Activated CD8-positive, alpha-beta T cell treated with anti-CD3 and anti-CD28 coated beads, Interleukin-2, amount 10 ng/mL, durations not matched to agents 7 days and 5 days (primary cell): ENCODE results near the gene RASSF3. TPM values are rescaled to one million over a fixed set of nuclear protein-coding genes. Genes with fewer than 3 reads are reported as not detected.
A peak's percentile ranks its signal among the peaks of the same experiment; 100 is the strongest.

ENCODE experiments used
- ATAC-seq: fragments of 150-1000 bp; cut with Tn5 transposase; one replicate; pipeline ENCODE4 v1.10.0; 2021; ENCODE audit warnings: moderate library complexity
- CTCF ChIA-PET: fragments of 350-600 bp; sonication (Branson Sonifier 250); formaldehyde crosslinking; loops from one replicate; lab custom pipeline; 2021; ENCODE audit warnings: antibody characterized with exemption; lab: Charles Lee
- POLR2A ChIA-PET: fragments of 350-600 bp; sonication (Branson Sonifier 250); formaldehyde crosslinking; loops from one replicate; lab custom pipeline; 2021; ENCODE audit warnings: antibody characterized with exemption; lab: Charles Lee
- DNase-seq: peaks from one replicate; pipeline ENCODE4 v3.0.0-alpha.2; 2020
- H3K27ac Mint-ChIP-seq: one replicate; pipeline ENCODE4 v1.8.0; 2021; ENCODE audit warnings: mild to moderate bottlenecking, mixed read lengths
- H3K27me3 Mint-ChIP-seq: one replicate; pipeline ENCODE4 v1.8.0; 2021; ENCODE audit warnings: low read depth, mixed read lengths
- H3K36me3 Mint-ChIP-seq: one replicate; pipeline ENCODE4 v1.8.0; 2021; ENCODE audit warnings: low read depth, mixed read lengths
- H3K4me1 Mint-ChIP-seq: one replicate; pipeline ENCODE4 v1.8.0; 2021; ENCODE audit warnings: low read depth, mixed read lengths
- H3K4me3 Mint-ChIP-seq: one replicate; pipeline ENCODE4 v1.8.0; 2021; ENCODE audit warnings: mild to moderate bottlenecking, mixed read lengths
- H3K9me3 Mint-ChIP-seq: one replicate; pipeline ENCODE4 v1.8.0; 2022; ENCODE audit warnings: mixed read lengths; ENCODE audit not compliant: insufficient read depth
- total RNA-seq, 2 experiments: library from RNA; stranded (reverse); gene quantifications; one replicate each; pipeline ENCODE4 v1.2.3, GENCODE V29; 2021

The RASSF3 gene
- 10 to 100 TPM; 61.7 to 63.7 TPM for total RNA-seq

- Mint-ChIP-seq H3K36me3 (peaks cover 32% of the 10 kb centered on the region), H3K9me3 (no peaks in the 10 kb centered on the region), H3K4me3 (peak within 1 kb of the TSS; percentile 99), H3K4me1 (peaks cover 36% of the 10 kb centered on the region), H3K27ac (peak within 1 kb of the TSS; percentile 96), H3K27me3 (no peaks in the 10 kb centered on the region)
- CTCF ChIA-PET = interaction anchor here (0.6 to 8.3 kb wide), 14 partner anchors 17 to 186 kb away, joined by 3 to 100 read pairs (median 6); no protein-coding TSS in a partner anchor
- peak; percentile 71 for ATAC-seq
- DNase-seq = peak; percentile 84
- POLR2A ChIA-PET = interaction anchor here (0.5 to 3.3 kb wide), 10 partner anchors 12 to 559 kb away, joined by 3 to 24 read pairs (median 4); partner anchors contain the start of genes GNS and LEMD3
Measured at GRCh38 chr12:64610079-64610659, at the start of gene RASSF3. Gene RASSF3, plus strand, starts transcription at chr12:64610495. Its CDS starts 138 bp downstream, at chr12:64610633.

DNA sequence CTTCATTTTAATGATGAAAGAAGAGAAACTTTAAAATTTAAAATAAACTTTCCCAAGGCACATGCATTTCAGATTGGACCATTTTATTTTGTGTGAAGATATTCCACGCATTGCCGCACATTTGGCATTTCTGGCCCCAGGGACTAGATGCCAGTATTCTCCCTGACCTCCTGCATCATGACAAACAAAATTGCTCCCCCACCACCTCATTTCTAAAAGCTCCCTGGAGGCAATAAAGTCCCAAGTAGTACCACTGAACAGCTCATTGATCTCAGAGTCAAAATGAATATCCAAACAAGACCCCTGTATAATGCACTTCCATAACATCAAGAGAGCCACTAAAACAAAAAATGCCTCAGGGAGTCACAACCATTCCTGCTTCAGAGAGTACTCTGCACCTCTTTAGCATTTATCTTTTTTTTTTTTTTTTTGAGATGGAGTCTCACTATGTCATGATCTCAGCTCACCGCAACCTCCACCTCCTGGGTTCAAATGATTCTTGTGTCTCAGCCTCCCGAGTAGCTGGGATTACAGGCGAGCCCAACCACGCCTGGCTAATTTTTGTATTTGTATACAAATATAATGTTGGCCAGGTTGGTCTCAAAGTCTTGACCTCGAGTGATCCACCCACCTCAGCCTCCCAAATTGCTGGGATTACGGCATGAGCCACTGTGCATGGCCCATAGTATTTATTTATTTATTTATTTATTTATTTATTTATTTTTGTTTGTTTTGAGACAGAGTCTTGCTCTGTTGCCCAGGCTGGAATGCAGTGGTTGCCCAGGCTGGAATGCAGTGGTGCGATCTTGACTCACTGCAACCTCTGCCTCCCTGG is 48.8 kb upstream of the RASSF3 start:
- no peak for DNase-seq
- H3K36me3 Mint-ChIP-seq = no peaks in the 10 kb centered on the region
- H3K27ac Mint-ChIP-seq = no peak overlapping the region
- no peaks in the 10 kb centered on the region for H3K4me1 Mint-ChIP-seq
- CTCF ChIA-PET = interaction anchor here (1.4 to 3.7 kb wide), 3 partner anchors 12 to 235 kb away, joined by 3 to 12 read pairs (median 10); no protein-coding TSS in a partner anchor
- H3K27me3 Mint-ChIP-seq = no peaks in the 10 kb centered on the region
- H3K9me3 Mint-ChIP-seq = no peaks in the 10 kb centered on the region
- POLR2A ChIA-PET = interaction anchor here (0.7 kb wide), 1 partner anchor 608 kb away, joined by 3 read pairs; the partner anchor contains the start of gene LEMD3
- ATAC-seq = no peak
- no peak overlapping the region for H3K4me3 Mint-ChIP-seq

DNA sequence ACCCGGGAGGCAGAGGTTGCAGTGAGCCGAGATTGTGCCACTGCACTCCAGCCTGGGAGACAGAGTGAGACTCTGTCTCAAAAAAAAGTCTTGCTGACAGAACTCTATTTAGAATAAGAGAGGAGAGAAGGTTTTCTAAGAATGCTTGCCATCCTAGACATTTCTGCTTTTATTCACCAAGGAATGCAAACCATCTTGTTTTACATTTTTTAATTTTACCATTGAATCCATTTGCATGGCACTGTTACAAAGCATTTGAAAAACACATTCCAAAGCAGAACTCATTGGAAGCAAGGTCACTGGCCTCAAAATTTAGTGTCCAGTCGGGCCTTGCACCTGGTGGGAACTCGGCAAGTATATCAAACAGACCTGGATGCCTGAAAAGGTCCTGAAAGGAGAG is 44.2 kb upstream of the RASSF3 start:
- no peaks in the 10 kb centered on the region for H3K36me3 Mint-ChIP-seq
- DNase-seq (no peak), ATAC-seq (no peak)
- ChIA-PET CTCF (no interaction called here), POLR2A (no interaction called here)
- no peak overlapping the region for H3K4me3 Mint-ChIP-seq
- H3K9me3 Mint-ChIP-seq = no peaks in the 10 kb centered on the region
- no peak overlapping the region for H3K27ac Mint-ChIP-seq
- H3K27me3 Mint-ChIP-seq = no peaks in the 10 kb centered on the region
- H3K4me1 Mint-ChIP-seq = peaks cover 5% of the 10 kb centered on the region

DNA sequence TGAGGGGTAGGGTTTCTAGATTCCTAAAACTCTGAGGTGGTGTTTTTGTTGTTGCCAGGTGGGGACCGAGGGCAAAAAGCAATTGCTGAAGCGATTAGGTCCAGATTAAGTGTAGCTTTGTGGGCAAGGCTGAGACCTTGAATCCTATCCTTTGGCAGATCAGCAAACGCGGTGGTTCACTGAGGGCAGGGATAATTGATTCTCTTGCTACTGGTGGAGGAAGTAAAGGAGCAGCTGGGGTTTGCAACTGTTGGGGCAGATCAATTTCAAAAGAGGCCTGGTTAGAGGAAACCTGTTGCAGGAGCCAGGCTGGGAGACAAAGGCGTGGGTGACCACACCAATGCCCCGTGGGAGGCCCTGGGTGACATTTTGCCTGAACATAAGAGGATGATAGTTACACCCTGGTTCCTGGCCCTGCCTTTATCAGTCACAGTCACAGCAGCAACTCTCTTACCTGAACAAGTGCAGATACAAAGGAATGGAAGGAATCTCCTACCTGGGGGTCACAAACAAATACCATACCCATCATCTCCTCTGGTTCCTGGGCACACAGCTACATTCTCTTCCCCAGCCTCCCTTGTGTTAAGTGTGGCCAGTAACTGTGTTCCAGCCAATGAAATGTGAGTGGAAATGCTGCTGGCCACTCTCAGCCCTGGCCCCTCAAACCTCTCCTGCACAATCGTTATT is 43.3 kb upstream of the RASSF3 start:
- no peaks in the 10 kb centered on the region for H3K9me3 Mint-ChIP-seq
- no peak overlapping the region for H3K27ac Mint-ChIP-seq
- ChIA-PET POLR2A (no interaction called here), CTCF (no interaction called here)
- no peak overlapping the region for H3K4me3 Mint-ChIP-seq
- no peaks in the 10 kb centered on the region for H3K36me3 Mint-ChIP-seq
- DNase-seq = no peak
- no peaks in the 10 kb centered on the region for H3K27me3 Mint-ChIP-seq
- no peak for ATAC-seq
- H3K4me1 Mint-ChIP-seq = peaks cover 14% of the 10 kb centered on the region

DNA sequence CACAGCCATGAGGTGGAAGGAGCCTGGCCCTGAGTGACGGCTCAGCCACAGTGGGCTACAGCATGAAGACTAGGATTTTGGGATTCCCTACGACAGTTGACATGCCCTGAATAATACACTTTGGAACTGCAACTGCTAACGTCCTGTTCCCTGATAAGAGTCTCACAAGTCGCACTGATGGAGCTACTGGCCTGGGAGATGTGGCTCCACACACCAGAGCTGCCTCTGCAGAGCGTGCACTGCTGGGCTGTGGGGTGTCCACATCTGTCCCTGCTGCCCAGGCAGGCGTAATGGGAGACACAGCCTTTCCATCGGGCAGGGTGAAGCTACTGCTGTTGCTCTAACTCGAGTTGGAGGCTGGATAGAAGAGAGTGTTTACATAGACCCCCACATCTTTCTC is 42.7 kb upstream of the RASSF3 start:
- Mint-ChIP-seq H3K4me1 (peaks cover 14% of the 10 kb centered on the region), H3K9me3 (no peaks in the 10 kb centered on the region), H3K36me3 (no peaks in the 10 kb centered on the region), H3K4me3 (no peak overlapping the region), H3K27ac (no peak overlapping the region), H3K27me3 (no peaks in the 10 kb centered on the region)
- CTCF ChIA-PET = interaction anchor here (1.6 kb wide), 1 partner anchor 18 kb away, joined by 5 read pairs; no protein-coding TSS in a partner anchor
- POLR2A ChIA-PET = no interaction called here
- ATAC-seq = no peak
- DNase-seq = no peak

DNA sequence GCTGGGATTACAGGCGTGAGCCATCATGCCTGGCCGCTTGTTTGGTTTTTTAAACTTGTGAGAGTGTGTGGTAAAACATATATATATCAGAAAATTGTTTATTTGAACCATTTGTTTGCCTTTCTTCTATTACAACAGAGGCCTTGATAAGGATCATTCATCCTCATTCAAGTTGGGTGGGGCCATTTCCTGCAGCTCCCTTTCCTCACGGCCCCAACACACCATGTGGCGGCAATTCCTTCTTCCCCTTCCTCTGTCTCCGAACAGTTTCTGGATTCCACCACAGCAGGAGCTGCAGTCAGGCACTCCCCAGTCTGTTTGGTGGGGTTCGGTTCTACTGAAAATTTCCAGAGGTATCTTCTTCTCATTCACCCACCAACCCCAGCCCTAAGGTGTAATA is 42.0 kb upstream of the RASSF3 start:
- CTCF ChIA-PET = interaction anchor here (1.0 to 1.6 kb wide), 3 partner anchors 18 to 130 kb away, joined by 3 to 5 read pairs (median 4); no protein-coding TSS in a partner anchor
- H3K9me3 Mint-ChIP-seq = no peaks in the 10 kb centered on the region

DNA sequence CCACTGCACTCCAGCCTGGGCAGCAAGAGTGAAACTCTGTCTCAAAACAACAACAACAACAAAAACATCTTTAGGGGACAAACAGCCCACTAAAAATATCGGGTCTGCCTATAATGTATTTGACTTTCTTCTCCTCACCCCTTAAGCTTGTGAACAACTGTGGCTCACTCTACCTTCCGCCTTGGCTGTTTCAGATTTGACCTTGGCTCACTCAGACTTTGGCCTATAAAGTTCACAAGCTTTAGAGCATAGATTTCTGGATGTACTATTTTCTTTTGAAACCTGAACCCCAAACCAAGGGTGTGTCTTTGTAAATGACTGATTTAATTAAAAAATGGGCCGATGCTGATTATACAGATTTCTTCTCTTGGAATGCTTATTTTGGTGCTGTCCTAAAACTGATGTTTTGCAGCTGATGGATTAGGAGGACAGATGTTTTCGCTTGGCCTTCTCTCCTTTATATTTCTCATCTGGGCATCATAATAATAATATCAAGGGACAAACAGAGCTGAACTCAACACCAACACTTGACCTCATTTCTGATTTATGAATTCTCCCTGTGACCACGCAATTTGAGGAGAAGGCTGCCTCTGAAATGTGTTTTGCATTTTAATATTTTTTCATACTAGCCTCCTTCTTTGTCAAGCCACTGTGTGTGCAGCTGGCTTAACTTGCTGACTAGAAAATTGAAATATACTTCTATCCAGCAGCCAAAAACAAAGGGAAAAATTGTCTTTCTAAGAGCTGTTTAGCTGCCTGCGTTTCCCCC is 40.2 kb upstream of the RASSF3 start:
- ATAC-seq = no peak
- Mint-ChIP-seq H3K36me3 (peaks cover 2% of the 10 kb centered on the region), H3K27ac (no peak overlapping the region), H3K27me3 (no peaks in the 10 kb centered on the region), H3K4me3 (no peak overlapping the region), H3K9me3 (no peaks in the 10 kb centered on the region), H3K4me1 (peaks cover 14% of the 10 kb centered on the region)
- CTCF ChIA-PET = interaction anchor here (0.8 to 1.7 kb wide), 4 partner anchors 13 to 149 kb away, joined by 3 to 5 read pairs (median 3); no protein-coding TSS in a partner anchor
- POLR2A ChIA-PET = no interaction called here
- DNase-seq = no peak

More for the DNA sequence above, 42.0 kb upstream of the RASSF3 start:
- ATAC-seq (no peak), DNase-seq (no peak)
- Mint-ChIP-seq H3K36me3 (no peaks in the 10 kb centered on the region), H3K4me3 (no peak overlapping the region), H3K27ac (no peak overlapping the region), H3K4me1 (peaks cover 14% of the 10 kb centered on the region), H3K27me3 (no peaks in the 10 kb centered on the region)
- POLR2A ChIA-PET = no interaction called here

DNA sequence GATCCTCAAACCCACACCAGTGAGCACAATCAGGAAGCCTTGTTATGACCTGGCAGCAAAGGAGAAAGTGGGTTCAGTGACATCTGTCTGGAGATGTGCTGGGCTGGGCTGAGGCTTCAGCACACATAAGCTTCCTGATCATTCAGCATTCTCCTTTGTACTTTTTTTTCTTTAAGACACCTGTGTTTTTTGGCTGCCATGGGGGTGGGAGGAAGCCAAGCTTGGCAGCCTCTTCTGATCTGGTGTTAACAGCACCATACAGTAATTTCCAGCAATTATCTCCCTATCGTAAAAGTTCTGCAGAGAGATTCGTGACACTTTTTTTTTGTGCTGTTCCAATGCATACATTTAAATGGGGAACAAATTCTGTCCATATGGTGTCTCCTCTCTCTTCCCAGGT is 38.9 kb upstream of the RASSF3 start:
- DNase-seq = no peak
- Mint-ChIP-seq H3K4me1 (peaks cover 14% of the 10 kb centered on the region), H3K27ac (no peak overlapping the region), H3K9me3 (no peaks in the 10 kb centered on the region), H3K27me3 (no peaks in the 10 kb centered on the region), H3K4me3 (no peak overlapping the region), H3K36me3 (peaks cover 2% of the 10 kb centered on the region)
- CTCF ChIA-PET = no interaction called here
- POLR2A ChIA-PET = no interaction called here
- ATAC-seq = no peak

DNA sequence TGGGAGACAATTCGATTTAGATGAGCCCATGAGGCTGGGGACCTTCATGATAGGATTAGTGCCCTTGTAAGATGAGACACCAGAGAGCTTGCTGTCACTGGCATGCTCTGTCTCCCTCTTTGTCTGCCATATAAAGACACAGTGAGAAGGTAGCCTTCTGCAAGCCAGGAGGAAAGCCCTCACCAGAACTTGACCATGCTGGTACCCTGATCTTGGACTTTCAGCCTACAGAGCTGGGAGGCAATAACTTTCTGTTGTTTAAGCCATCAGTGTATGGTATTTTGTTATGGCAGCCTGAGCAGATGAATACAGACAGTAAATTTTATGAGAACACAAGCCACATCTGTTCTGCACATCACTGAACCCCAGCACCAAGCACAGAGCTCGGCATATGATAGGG is 38.1 kb upstream of the RASSF3 start:
- DNase-seq (no peak), ATAC-seq (no peak)
- H3K27ac Mint-ChIP-seq = no peak overlapping the region
- ChIA-PET CTCF (interaction anchor here (1.1 kb wide), 1 partner anchor 23 kb away, joined by 3 read pairs; no protein-coding TSS in a partner anchor), POLR2A (no interaction called here)
- no peaks in the 10 kb centered on the region for H3K9me3 Mint-ChIP-seq
- peaks cover 12% of the 10 kb centered on the region for H3K4me1 Mint-ChIP-seq
- peaks cover 2% of the 10 kb centered on the region for H3K36me3 Mint-ChIP-seq
- no peaks in the 10 kb centered on the region for H3K27me3 Mint-ChIP-seq
- no peak overlapping the region for H3K4me3 Mint-ChIP-seq

GRCh38 chr12:64574837-64575236 is 35.5 kb upstream of the RASSF3 start:
- Mint-ChIP-seq H3K27me3 (no peaks in the 10 kb centered on the region), H3K9me3 (no peaks in the 10 kb centered on the region), H3K36me3 (peaks cover 2% of the 10 kb centered on the region), H3K4me1 (peaks cover 9% of the 10 kb centered on the region), H3K27ac (no peak overlapping the region), H3K4me3 (no peak overlapping the region)
- ChIA-PET POLR2A (no interaction called here), CTCF (interaction anchor here (1.0 kb wide), 1 partner anchor 25 kb away, joined by 4 read pairs; no protein-coding TSS in a partner anchor)
- no peak for ATAC-seq
- no peak for DNase-seq

- no peak for DNase-seq
- Mint-ChIP-seq H3K4me1 (no peaks in the 10 kb centered on the region), H3K36me3 (peaks cover 2% of the 10 kb centered on the region), H3K9me3 (no peaks in the 10 kb centered on the region), H3K27ac (no peak overlapping the region), H3K4me3 (no peak overlapping the region), H3K27me3 (peaks cover 4% of the 10 kb centered on the region)
- ChIA-PET CTCF (no interaction called here), POLR2A (no interaction called here)
- ATAC-seq = no peak
Measured at GRCh38 chr12:64577046-64577445, 33.2 kb upstream of the RASSF3 start.
